RCC 7860 (cell line): ENCODE results near the gene OR11H7.
"Not testable (repeated sequence)": the region's sequence is repeated elsewhere in the genome, so short reads cannot be mapped to it uniquely, and the experiment has no call there.

Experiments
- DNase-seq: peaks from one replicate; pipeline ENCODE4 v3.0.0-alpha.2; 2015; ENCODE audit warnings: low spot score
- FAIRE-seq: peaks from 2 replicates; lab custom pipeline; 2012; peaks lifted over from hg19 to GRCh38; lab: Jason Lieb, UNC

The OR11H7 gene

DNA sequence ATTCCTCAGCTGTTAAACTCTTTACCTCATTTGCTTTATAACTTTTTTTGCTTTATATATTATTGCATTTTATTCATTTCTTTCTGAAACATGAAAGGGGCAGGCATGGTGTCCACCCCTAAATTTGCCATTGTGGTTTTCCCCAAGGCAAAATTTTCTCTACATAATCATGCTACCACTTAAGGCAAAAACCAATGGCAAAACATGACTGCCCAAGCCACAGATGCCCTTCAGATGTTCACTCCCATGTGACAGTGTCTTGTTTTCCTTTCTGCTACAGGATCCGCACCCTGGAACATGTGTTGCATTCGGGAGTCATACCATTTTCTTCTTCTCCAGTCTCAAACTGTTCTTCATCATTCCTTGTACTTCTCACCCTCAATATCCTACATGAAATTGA lies 48.6 kb downstream of the OR11H7 start:
- FAIRE-seq, result no peak

DNA sequence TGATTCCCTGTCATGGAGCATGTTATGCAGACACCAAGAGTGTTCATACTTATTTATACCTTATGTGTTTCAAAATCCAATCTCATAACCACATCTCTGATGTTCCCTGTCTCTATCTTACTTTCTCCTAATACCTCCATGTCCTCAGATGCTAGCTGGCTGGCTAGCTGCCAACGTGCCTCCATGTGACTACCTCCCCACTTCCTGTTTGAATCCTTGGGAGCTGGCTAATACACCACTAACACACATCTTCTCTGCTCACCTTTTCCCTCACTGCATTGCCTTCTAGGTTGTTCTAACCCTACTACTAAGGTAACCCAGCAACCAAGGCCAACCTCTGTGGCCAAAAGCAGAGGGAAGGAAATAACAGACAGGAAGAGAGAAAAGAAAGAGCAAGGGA lies 49.6 kb downstream of the OR11H7 start:
- DNase-seq (no peak), FAIRE-seq (no peak)

More for the DNA sequence above, 48.6 kb downstream of the OR11H7 start:
- DNase-seq, result no peak

DNA sequence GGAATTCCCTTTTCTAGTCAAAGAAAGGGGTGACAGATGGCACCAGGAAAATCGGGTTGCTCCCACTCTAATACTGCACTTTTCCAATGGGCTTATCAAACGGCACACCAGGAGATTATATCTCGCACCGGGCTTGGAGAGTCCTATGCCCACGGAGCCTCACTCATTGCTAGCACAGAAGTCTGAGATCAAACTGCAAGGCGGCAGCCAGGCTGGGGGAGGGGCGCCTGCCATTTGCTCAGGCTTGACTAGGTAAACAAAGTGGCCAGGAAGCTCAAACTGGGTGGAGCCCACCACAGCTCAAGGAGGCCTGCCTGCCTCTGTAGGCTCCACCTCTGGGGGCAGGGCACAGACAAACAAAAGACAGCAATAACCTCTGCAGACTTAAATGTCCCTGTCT lies 51.5 kb downstream of the OR11H7 start:
- not testable (repeated sequence) for FAIRE-seq, DNase-seq
